HEK293 (cell line): ENCODE results near the gene APOBEC3C.
"Not testable (repeated sequence)": the region's sequence is repeated elsewhere in the genome, so short reads cannot be mapped to it uniquely, and the experiment has no call there.

Experiments
- BCL6B ChIP-seq: fragments of 450-650 bp; formaldehyde crosslinking; IDR thresholded peaks from 2 replicates; pipeline ENCODE4 v1.5.1; 2017; ENCODE audit warnings: missing biosample characterization, missing genetic modification characterization
- CTCF ChIP-seq: fragments of 450-650 bp; formaldehyde crosslinking; IDR thresholded peaks from 2 replicates; pipeline ENCODE4 v1.5.1; 2016; ENCODE audit warnings: missing biosample characterization, missing genetic modification characterization
- PRDM1 ChIP-seq: fragments of 450-650 bp; formaldehyde crosslinking; IDR thresholded peaks from 2 replicates; pipeline ENCODE4; 2016; ENCODE audit warnings: missing biosample characterization, missing genetic modification characterization
- PRDM2 ChIP-seq: fragments of 450-650 bp; formaldehyde crosslinking; IDR thresholded peaks from 2 replicates; pipeline ENCODE4 v1.5.1; 2016; ENCODE audit warnings: missing biosample characterization, missing genetic modification characterization, borderline replicate concordance
- ZBTB1 ChIP-seq: fragments of 450-650 bp; formaldehyde crosslinking; IDR thresholded peaks from 2 replicates; pipeline ENCODE4 v1.5.1; 2016; ENCODE audit warnings: missing biosample characterization, missing genetic modification characterization
- ZBTB26 ChIP-seq: fragments of 450-650 bp; formaldehyde crosslinking; optimal IDR thresholded peaks from 2 replicates; pipeline ENCODE3; 2016; ENCODE audit warnings: missing biosample characterization, mild to moderate bottlenecking, missing genetic modification characterization
- ZNF266 ChIP-seq: fragments of 450-650 bp; formaldehyde crosslinking; IDR thresholded peaks from 2 replicates; pipeline ENCODE4 v1.5.1; 2016; ENCODE audit warnings: missing biosample characterization, missing genetic modification characterization, low read depth
- ZNF366 ChIP-seq: fragments of 450-650 bp; formaldehyde crosslinking; conservative IDR thresholded peaks from 2 replicates; pipeline ENCODE4 v1.5.1; 2016; ENCODE audit warnings: missing biosample characterization, missing genetic modification characterization
- ZNF48 ChIP-seq: fragments of 450-650 bp; formaldehyde crosslinking; IDR thresholded peaks from 2 replicates; pipeline ENCODE4 v1.5.1; 2016; ENCODE audit warnings: missing biosample characterization, missing genetic modification characterization
- ZNF513 ChIP-seq: fragments of 450-650 bp; IDR thresholded peaks from 2 replicates; pipeline ENCODE4 v1.5.1; 2018; ENCODE audit warnings: missing biosample characterization, missing genetic modification characterization
- ZNF548 ChIP-seq: fragments of 450-650 bp; formaldehyde crosslinking; IDR thresholded peaks from 2 replicates; pipeline ENCODE4 v1.5.1; 2016; ENCODE audit warnings: missing biosample characterization, missing genetic modification characterization
- ZNF585B ChIP-seq: fragments of 450-650 bp; formaldehyde crosslinking; IDR thresholded peaks from 2 replicates; pipeline ENCODE4 v1.5.1; 2016; ENCODE audit warnings: missing biosample characterization, missing genetic modification characterization
- ZNF629 ChIP-seq: fragments of 450-650 bp; formaldehyde crosslinking; IDR thresholded peaks from 2 replicates; pipeline ENCODE4 v1.5.1; 2017; ENCODE audit warnings: missing biosample characterization, missing genetic modification characterization
- ZSCAN4 ChIP-seq: fragments of 450-650 bp; formaldehyde crosslinking; IDR thresholded peaks from 2 replicates; pipeline ENCODE4 v1.5.1; 2017; ENCODE audit warnings: missing biosample characterization, missing genetic modification characterization

GRCh38 chr22:39037071-39037470, 23.0 kb downstream of the APOBEC3C start:
- not testable (repeated sequence) for TF ChIP-seq ZNF513 (tag by site-specific recombination); ZNF629; ZBTB26 (tag by site-specific recombination); ZNF266 (tag by site-specific recombination); BCL6B (tag by site-specific recombination); CTCF (tag by site-specific recombination); PRDM1 (tag by site-specific recombination); ZNF366 (tag by site-specific recombination); ZNF48 (tag by site-specific recombination); ZNF548 (tag by site-specific recombination); ZNF585B; PRDM2 (tag by site-specific recombination); ZSCAN4 (tag by site-specific recombination); ZBTB1
